ENCODE data around the gene NTNG1.

DNA sequence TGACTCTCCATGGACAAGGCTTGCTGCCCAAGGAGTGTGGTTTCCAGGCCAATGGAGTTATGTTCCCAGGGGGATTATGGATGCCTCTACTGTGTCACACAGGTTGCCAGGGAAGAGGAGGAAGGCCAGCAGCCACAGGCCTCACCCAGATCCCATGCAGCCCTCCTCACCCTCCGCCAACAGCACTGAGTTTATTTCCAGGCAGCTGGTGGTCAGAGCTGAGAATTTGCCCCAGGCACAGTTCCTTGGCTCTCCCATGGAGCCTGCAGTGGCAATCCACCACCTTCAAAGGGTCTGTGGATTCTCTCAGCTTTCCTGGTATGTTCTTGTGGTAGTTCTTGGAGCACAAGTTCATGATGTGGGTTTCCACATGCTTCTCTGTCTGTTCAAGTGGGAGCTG lies 79.2 kb downstream of the NTNG1 start:
- no peak for TF ChIP-seq POLR2A (IDR thresholded peaks at IDR 0.05; ENCODE audit: low read depth)
- TF ChIP-seq, protein P1, sequence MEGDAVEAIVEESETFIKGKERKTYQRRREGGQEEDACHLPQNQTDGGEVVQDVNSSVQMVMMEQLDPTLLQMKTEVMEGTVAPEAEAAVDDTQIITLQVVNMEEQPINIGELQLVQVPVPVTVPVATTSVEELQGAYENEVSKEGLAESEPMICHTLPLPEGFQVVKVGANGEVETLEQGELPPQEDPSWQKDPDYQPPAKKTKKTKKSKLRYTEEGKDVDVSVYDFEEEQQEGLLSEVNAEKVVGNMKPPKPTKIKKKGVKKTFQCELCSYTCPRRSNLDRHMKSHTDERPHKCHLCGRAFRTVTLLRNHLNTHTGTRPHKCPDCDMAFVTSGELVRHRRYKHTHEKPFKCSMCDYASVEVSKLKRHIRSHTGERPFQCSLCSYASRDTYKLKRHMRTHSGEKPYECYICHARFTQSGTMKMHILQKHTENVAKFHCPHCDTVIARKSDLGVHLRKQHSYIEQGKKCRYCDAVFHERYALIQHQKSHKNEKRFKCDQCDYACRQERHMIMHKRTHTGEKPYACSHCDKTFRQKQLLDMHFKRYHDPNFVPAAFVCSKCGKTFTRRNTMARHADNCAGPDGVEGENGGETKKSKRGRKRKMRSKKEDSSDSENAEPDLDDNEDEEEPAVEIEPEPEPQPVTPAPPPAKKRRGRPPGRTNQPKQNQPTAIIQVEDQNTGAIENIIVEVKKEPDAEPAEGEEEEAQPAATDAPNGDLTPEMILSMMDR (IDR thresholded peaks at IDR 0.05): no peak

Measured in esophagus muscularis mucosa (tissue), 3 donors.